Measurements from ENCODE around the gene EIF4G1.
"Not testable (repeated sequence)": the region's sequence is repeated elsewhere in the genome, so short reads cannot be mapped to it uniquely, and the experiment has no call there.

DNA sequence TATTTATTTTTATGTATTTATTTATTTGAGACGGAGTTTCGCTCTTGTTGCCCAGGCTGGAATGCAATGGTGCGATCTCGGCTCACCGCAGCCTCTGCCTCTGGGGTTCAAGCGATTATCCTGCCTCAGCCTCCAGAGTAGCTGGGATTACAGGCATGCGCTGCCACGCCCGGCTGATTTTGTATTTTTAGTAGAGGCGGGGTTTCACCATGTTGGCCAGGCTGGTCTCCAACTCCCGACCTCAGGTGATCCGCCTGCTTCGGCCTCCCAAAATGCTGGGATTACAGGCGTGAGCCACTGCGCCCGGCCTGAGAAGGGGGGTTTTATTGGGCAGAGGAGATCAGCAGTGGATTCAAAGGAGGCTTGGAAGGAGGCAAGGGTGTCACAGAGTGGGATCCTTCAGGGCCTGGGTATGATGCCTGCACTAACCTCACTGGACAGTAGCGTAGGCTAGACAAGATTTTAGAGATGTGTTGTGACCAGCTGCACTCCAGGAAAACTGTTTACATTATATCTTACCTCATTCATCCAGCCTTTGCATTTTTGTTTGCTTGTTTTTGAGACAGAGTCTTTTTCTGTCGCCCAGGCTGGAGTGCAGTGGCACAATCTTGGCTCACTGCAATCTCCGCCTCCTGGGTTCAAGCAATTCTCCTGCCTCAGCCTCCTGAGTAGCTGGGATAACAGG, 25.2 kb downstream of the EIF4G1 start:
- TF ChIP-seq, protein P1, sequence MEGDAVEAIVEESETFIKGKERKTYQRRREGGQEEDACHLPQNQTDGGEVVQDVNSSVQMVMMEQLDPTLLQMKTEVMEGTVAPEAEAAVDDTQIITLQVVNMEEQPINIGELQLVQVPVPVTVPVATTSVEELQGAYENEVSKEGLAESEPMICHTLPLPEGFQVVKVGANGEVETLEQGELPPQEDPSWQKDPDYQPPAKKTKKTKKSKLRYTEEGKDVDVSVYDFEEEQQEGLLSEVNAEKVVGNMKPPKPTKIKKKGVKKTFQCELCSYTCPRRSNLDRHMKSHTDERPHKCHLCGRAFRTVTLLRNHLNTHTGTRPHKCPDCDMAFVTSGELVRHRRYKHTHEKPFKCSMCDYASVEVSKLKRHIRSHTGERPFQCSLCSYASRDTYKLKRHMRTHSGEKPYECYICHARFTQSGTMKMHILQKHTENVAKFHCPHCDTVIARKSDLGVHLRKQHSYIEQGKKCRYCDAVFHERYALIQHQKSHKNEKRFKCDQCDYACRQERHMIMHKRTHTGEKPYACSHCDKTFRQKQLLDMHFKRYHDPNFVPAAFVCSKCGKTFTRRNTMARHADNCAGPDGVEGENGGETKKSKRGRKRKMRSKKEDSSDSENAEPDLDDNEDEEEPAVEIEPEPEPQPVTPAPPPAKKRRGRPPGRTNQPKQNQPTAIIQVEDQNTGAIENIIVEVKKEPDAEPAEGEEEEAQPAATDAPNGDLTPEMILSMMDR (IDR thresholded peaks at IDR 0.05): not testable (repeated sequence)
- TF ChIP-seq POLR2A (IDR thresholded peaks at IDR 0.05): not testable (repeated sequence)
